Kidney epithelial cell (primary cell): ENCODE results near the gene NACC2. TPM values are rescaled to one million over a fixed set of nuclear protein-coding genes. Genes with fewer than 3 reads are reported as not detected.

Experiments used
- DNase-seq: peaks from one replicate; pipeline ENCODE4 v3.0.0-alpha.2; 2010; ENCODE audit warnings: low read depth
- H3K27me3 ChIP-seq: 2 replicates; pipeline ENCODE4 v1.6.0; 2011; ENCODE audit warnings: low read length; ENCODE audit not compliant: control insufficient read depth, insufficient read depth
- H3K36me3 ChIP-seq: 2 replicates; pipeline ENCODE4 v1.5.1; 2011; ENCODE audit warnings: low read length; ENCODE audit not compliant: control insufficient read depth, insufficient read depth
- H3K4me3 ChIP-seq: 2 replicates; pipeline ENCODE4 v1.5.1; 2011; ENCODE audit warnings: low read depth, mild to moderate bottlenecking, control low read depth, low read length
- CTCF ChIP-seq: IDR thresholded peaks from 2 replicates; pipeline ENCODE4 v1.5.1; 2011; ENCODE audit warnings: mild to moderate bottlenecking, moderate library complexity, low read length, control low read depth, inconsistent platforms; ENCODE audit not compliant: insufficient read depth, poor library complexity, severe bottlenecking
- total RNA-seq: library from RNA; depleted of rRNA; stranded (reverse); fragments of >200 nt; gene quantifications from 2 replicates; pipeline ENCODE4 v1.2.3, GENCODE V29; 2015

NACC2 gene
- total RNA-seq, 1 donor from 2014 or later: 26.0 TPM

GRCh38 chr9:136090056-136090735 lies 4.9 kb downstream of the NACC2 start:
- DNase-seq: no peak
- Histone ChIP-seq H3K27me3 (no peaks in the 10 kb centered on the region), H3K36me3 (no peaks in the 10 kb centered on the region), H3K4me3 (no peak overlapping the region)
- TF ChIP-seq CTCF: no peak

- Histone ChIP-seq H3K36me3 (no peaks in the 10 kb centered on the region), H3K27me3 (no peaks in the 10 kb centered on the region), H3K4me3 (no peak overlapping the region)
- TF ChIP-seq CTCF: peak; percentile 21
- DNase-seq: no peak
Measured at GRCh38 chr9:136089697-136090045, 5.4 kb downstream of the NACC2 start.

- no peaks in the 10 kb centered on the region for H3K27me3 ChIP-seq
- no peak overlapping the region for H3K4me3 ChIP-seq
- no peak for TF ChIP-seq CTCF
- no peak for DNase-seq
- H3K36me3 ChIP-seq: no peaks in the 10 kb centered on the region
Measured at GRCh38 chr9:136088939-136089696, 6.0 kb downstream of the NACC2 start.

- H3K4me3 ChIP-seq: no peak overlapping the region
- no peak for TF ChIP-seq CTCF
- H3K27me3 ChIP-seq: no peaks in the 10 kb centered on the region
- DNase-seq: no peak
- H3K36me3 ChIP-seq: no peaks in the 10 kb centered on the region
Measured at GRCh38 chr9:136088481-136088938, 6.6 kb downstream of the NACC2 start.

- DNase-seq: no peak
- Histone ChIP-seq H3K4me3 (no peak overlapping the region), H3K27me3 (no peaks in the 10 kb centered on the region), H3K36me3 (no peaks in the 10 kb centered on the region)
- no peak for TF ChIP-seq CTCF
Measured at GRCh38 chr9:136087741-136088480, 7.2 kb downstream of the NACC2 start.
